Measurements from ENCODE around the gene ITGB7. TPM values are rescaled to one million over a fixed set of nuclear protein-coding genes. Genes with fewer than 3 reads are reported as not detected.

Gene ITGB7
- total RNA-seq, 4 donors from 2014 or later = 2.9 to 29.1 (median 6.8) TPM

- H3K36me3 ChIP-seq = no peaks in the 10 kb centered on the region
- peak overlapping the region; percentile 99 for H3K27ac ChIP-seq
- no peaks in the 10 kb centered on the region for H3K9me3 ChIP-seq
- no peak for DNase-seq (ENCODE audit: low spot score in 2 of 2)
- TF ChIP-seq CTCF (IDR thresholded peaks at IDR 0.05) (no peak), POLR2AphosphoS5 (IDR thresholded peaks at IDR 0.05) (no peak), POLR2A (IDR thresholded peaks at IDR 0.05) (no peak), EP300 (IDR thresholded peaks at IDR 0.05) (no peak)
- no peaks in the 10 kb centered on the region for H3K27me3 ChIP-seq
- peaks cover 55% of the 10 kb centered on the region for H3K4me1 ChIP-seq
- WGBS = 88% methylated on average over 1 of the region's 1 CpG
- no peak overlapping the region for H3K4me3 ChIP-seq
These were observed 29.5 kb upstream of the ITGB7 start for GRCh38 chr12:53236443-53237111.

GRCh38 chr12:53235742-53236442 is 28.8 kb upstream of the ITGB7 start:
- no peak for TF ChIP-seq POLR2AphosphoS5 (IDR thresholded peaks at IDR 0.05)
- no peak for TF ChIP-seq CTCF (IDR thresholded peaks at IDR 0.05)
- no peak for TF ChIP-seq EP300 (IDR thresholded peaks at IDR 0.05)
- TF ChIP-seq POLR2A (IDR thresholded peaks at IDR 0.05) = no peak
- no peak for DNase-seq (ENCODE audit: low spot score in 2 of 2)
- Histone ChIP-seq H3K27me3 (no peaks in the 10 kb centered on the region), H3K9me3 (no peaks in the 10 kb centered on the region), H3K4me3 (no peak overlapping the region), H3K27ac (peak overlapping the region; percentile 99), H3K4me1 (peaks cover 60% of the 10 kb centered on the region), H3K36me3 (no peaks in the 10 kb centered on the region)
- 60% methylated on average over 9 of the region's 9 CpGs for WGBS

- DNase-seq (ENCODE audit: low spot score in 2 of 2) = no peak
- no peak overlapping the region for H3K4me3 ChIP-seq
- 49% methylated on average over 3 of the region's 3 CpGs for WGBS
- H3K36me3 ChIP-seq = no peaks in the 10 kb centered on the region
- H3K4me1 ChIP-seq = peaks cover 67% of the 10 kb centered on the region
- H3K9me3 ChIP-seq = no peaks in the 10 kb centered on the region
- no peaks in the 10 kb centered on the region for H3K27me3 ChIP-seq
- TF ChIP-seq EP300 (IDR thresholded peaks at IDR 0.05) (no peak), CTCF (IDR thresholded peaks at IDR 0.05) (no peak), POLR2AphosphoS5 (IDR thresholded peaks at IDR 0.05) (no peak), POLR2A (IDR thresholded peaks at IDR 0.05) (no peak)
- peak overlapping the region; percentile 99 for H3K27ac ChIP-seq
These were observed 28.1 kb upstream of the ITGB7 start for GRCh38 chr12:53235164-53235563.

- TF ChIP-seq CTCF (IDR thresholded peaks at IDR 0.05) (no peak), EP300 (IDR thresholded peaks at IDR 0.05) (no peak), POLR2AphosphoS5 (IDR thresholded peaks at IDR 0.05) (no peak), POLR2A (IDR thresholded peaks at IDR 0.05) (no peak)
- Histone ChIP-seq H3K36me3 (no peaks in the 10 kb centered on the region), H3K4me1 (peaks cover 75% of the 10 kb centered on the region), H3K9me3 (no peaks in the 10 kb centered on the region), H3K27ac (peak overlapping the region; percentile 99), H3K27me3 (no peaks in the 10 kb centered on the region), H3K4me3 (no peak overlapping the region)
- DNase-seq (ENCODE audit: low spot score in 2 of 2) = no peak
- 9% methylated on average over 11 of the region's 12 CpGs for WGBS
These were observed 27.3 kb upstream of the ITGB7 start for GRCh38 chr12:53234271-53234914.

- peaks cover 81% of the 10 kb centered on the region for H3K4me1 ChIP-seq
- no peak for DNase-seq (ENCODE audit: low spot score in 2 of 2)
These were observed 26.6 kb upstream of the ITGB7 start for GRCh38 chr12:53233671-53234121.

More at GRCh38 chr12:53233671-53234121, 26.6 kb upstream of the ITGB7 start:
- WGBS = 16% methylated on average over 4 of the region's 7 CpGs
- Histone ChIP-seq H3K4me3 (peak overlapping the region; percentile 68), H3K9me3 (no peaks in the 10 kb centered on the region), H3K27ac (peak overlapping the region; percentile 99), H3K27me3 (no peaks in the 10 kb centered on the region), H3K36me3 (no peaks in the 10 kb centered on the region)
- TF ChIP-seq POLR2AphosphoS5 (IDR thresholded peaks at IDR 0.05) (no peak), EP300 (IDR thresholded peaks at IDR 0.05) (no peak), CTCF (IDR thresholded peaks at IDR 0.05) (no peak), POLR2A (IDR thresholded peaks at IDR 0.05) (no peak)
